NCI-H128 (cell line): Measurements from ENCODE around the gene ABCA10.

Source experiments
- DNase-seq: peaks from one replicate; lab custom pipeline; 2025; ENCODE audit not compliant: unreplicated experiment; lab: John Stamatoyannopoulos, UW

Gene ABCA10

GRCh38 chr17:69103557-69104233, 124.9 kb downstream of the ABCA10 start:
- DNase-seq: no peak

DNA sequence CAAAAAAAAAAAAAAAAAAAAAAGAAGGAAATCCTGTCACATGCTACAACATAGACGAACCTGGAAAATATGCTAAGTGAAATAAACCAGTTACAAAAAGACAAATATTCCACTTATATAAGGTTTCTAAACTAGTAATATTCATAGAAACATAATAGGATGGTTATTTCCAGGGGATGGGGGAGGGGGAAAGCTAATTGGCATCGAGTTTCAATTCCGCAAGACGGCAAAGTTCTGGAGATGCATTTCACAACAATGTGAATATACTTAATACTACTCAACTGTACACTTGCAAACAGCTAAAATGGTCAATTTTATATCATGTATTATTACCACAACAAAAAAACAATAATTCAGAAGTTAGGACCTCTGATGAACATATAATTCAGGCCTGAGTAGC, 130.0 kb downstream of the ABCA10 start:
- no peak for DNase-seq
